GM12878 (cell line): ENCODE measurements around the gene PATJ. TPM values are rescaled to one million over a fixed set of nuclear protein-coding genes. Genes with fewer than 3 reads are reported as not detected.

ENCODE experiments used
- ATAC-seq: fragments of 200-7000 bp; cut with Tn5 transposase; 3 replicates; pipeline ENCODE4 v1.9.1; 2020; ENCODE audit warnings: mild to moderate bottlenecking, moderate library complexity
- BruUV-seq: library from RNA; stranded (reverse); fragments of 400-500 nt; replicated peaks from 2 replicates; lab custom pipeline; 2021; lab: Mats Ljungman, UMichigan
- CTCF ChIA-PET: fragments of 300-600 bp; sonication (Branson Sonifier 250); formaldehyde crosslinking; extraction: SDS; loops from one replicate; lab custom pipeline; 2021; ENCODE audit warnings: inconsistent platforms; lab: Yijun Ruan, JAX
- POLR2A ChIA-PET: fragments of 350-600 bp; formaldehyde crosslinking; extraction: SDS; loops from one replicate; lab custom pipeline; 2021; ENCODE audit warnings: inconsistent platforms; lab: Charles Lee
- RAD21 ChIA-PET: fragments of 300-600 bp; sonication (Branson Sonifier 250); formaldehyde crosslinking; loops from one replicate; lab custom pipeline; 2023; ENCODE audit warnings: antibody characterized with exemption; ENCODE audit not compliant: unreplicated experiment; lab: Charles Lee
- SMC1A ChIA-PET: fragments of 300-600 bp; sonication (Branson Sonifier 250); formaldehyde crosslinking; loops from one replicate; lab custom pipeline; 2023; ENCODE audit not compliant: unreplicated experiment, uncharacterized antibody; lab: Charles Lee
- DNase-seq: peaks from one replicate; pipeline ENCODE4 v3.0.0-alpha.2; 2011; ENCODE audit warnings: low read depth, low spot score
- FAIRE-seq: peaks from 3 replicates; lab custom pipeline; 2011; peaks lifted over from hg19 to GRCh38; lab: Jason Lieb, UNC
- H2AFZ ChIP-seq: 2 replicates; pipeline ENCODE4 v1.6.0; 2011; ENCODE audit warnings: low read depth, low read length, control low read depth; ENCODE audit not compliant: control insufficient read depth
- H3K27ac ChIP-seq: 2 replicates; pipeline ENCODE4 v1.5.1; 2011; ENCODE audit warnings: control low read depth; ENCODE audit not compliant: control insufficient read depth, insufficient read depth
- H3K27me3 ChIP-seq, 2 experiments: replicated peaks in 1 of 2; 2 replicates each; pipeline versions ENCODE4 v1.6.0 to v1.6.1; 2011; ENCODE audit warnings: low read length in 1 of 2; ENCODE audit not compliant: control insufficient read depth in 2 of 2, insufficient read depth in 2 of 2
- H3K36me3 ChIP-seq, 2 experiments: 2 replicates each; pipeline ENCODE4 v1.5.1; 2011; ENCODE audit warnings: low read length in 1 of 2; ENCODE audit not compliant: control insufficient read depth in 2 of 2, insufficient read depth in 2 of 2
- H3K4me1 ChIP-seq: 2 replicates; pipeline ENCODE4 v1.6.1; 2011; ENCODE audit warnings: mild to moderate bottlenecking, low read length, moderate library complexity, mixed read lengths; ENCODE audit not compliant: control insufficient read depth, insufficient read depth
- H3K4me2 ChIP-seq: 2 replicates; pipeline ENCODE4 v1.6.0; 2011; ENCODE audit warnings: control low read depth; ENCODE audit not compliant: control insufficient read depth, insufficient read depth
- H3K4me3 ChIP-seq: fragments of 200-600 bp; sonication (generic); 2 replicates; pipeline ENCODE4 v1.5.1; 2016
- H3K79me2 ChIP-seq: 2 replicates; pipeline ENCODE4 v1.6.0; 2011; ENCODE audit warnings: low read length; ENCODE audit not compliant: control insufficient read depth, insufficient read depth
- H3K9ac ChIP-seq: 2 replicates; pipeline ENCODE4 v1.8.0; 2011; ENCODE audit warnings: low read length, control low read depth, mixed read lengths; ENCODE audit not compliant: control insufficient read depth, insufficient read depth
- H3K9me3 ChIP-seq: replicated peaks from 3 replicates; pipeline ENCODE4 v1.5.1; 2011; ENCODE audit warnings: mild to moderate bottlenecking, low read length; ENCODE audit not compliant: control insufficient read depth, insufficient read depth
- H4K20me1 ChIP-seq: 2 replicates; pipeline ENCODE4 v1.6.0; 2011; ENCODE audit not compliant: control insufficient read depth, insufficient read depth
- BCLAF1 ChIP-seq: fragments of 450-650 bp; IDR thresholded peaks from 2 replicates; pipeline ENCODE4 v1.6.1; 2017; ENCODE audit warnings: antibody characterized with exemption, mild to moderate bottlenecking, moderate library complexity
- EGR1 ChIP-seq, 2 experiments: IDR thresholded peaks; 1 replicate in 1 of 2; 2 replicates in 1 of 2; pipeline ENCODE4 v1.6.1; 2011 to 2012; ENCODE audit warnings: low read depth in 2 of 2, low read length in 2 of 2, borderline replicate concordance in 1 of 2, mild to moderate bottlenecking in 1 of 2, moderate library complexity in 1 of 2
- HDAC6 ChIP-seq: fragments of 200-600 bp; sonication (generic); IDR thresholded peaks from one replicate; pipeline ENCODE4 v1.8.0; 2017; ENCODE audit warnings: antibody characterized with exemption; ENCODE audit not compliant: unreplicated experiment
- POLR2AphosphoS2 ChIP-seq: IDR thresholded peaks from 2 replicates; pipeline ENCODE4 v1.6.1; 2011; ENCODE audit warnings: low read depth, mild to moderate bottlenecking, low read length, improper control_type of control experiment, moderate library complexity
- WGBS: methylation state at CpG from one replicate; pipeline ENCODE4 v1.1.6; 2016; ENCODE audit warnings: low lambda C conversion rate; ENCODE audit not compliant: insufficient replicate concordance, insufficient coverage; ENCODE audit errors: missing lambda C conversion rate; 5-methylcytosine and 5-hydroxymethylcytosine counted together
- in situ Hi-C: fragments of 300-500 bp; cut with MboI; formaldehyde crosslinking; loops from 9 replicates; pipeline ENCODE4 v1.14.3; 2018; ENCODE audit warnings: mixed read lengths
- intact Hi-C: fragments of 100-400 bp; cut with micrococcal nuclease; formaldehyde crosslinking; loops from one replicate; pipeline ENCODE4 v1.14.2; 2022; ENCODE audit not compliant: unreplicated experiment
- polyA plus RNA-seq, 11 experiments: library from polyadenylated mRNA; depleted of rRNA in 4 of 11; unstranded in 6 of 11; stranded (reverse) in 5 of 11; fragments of >200 nt; fragmentation: Nextera tagmentation in 4 of 11; fragmentation: Illumina TruSeq in 1 of 11; extraction: Ambion mirVana in 4 of 11; extraction: Trizol in 1 of 11; gene quantifications; 1 replicate in 1 of 11; 2 replicates in 10 of 11; pipeline versions ENCODE4 v1.2.1 to v1.2.3, GENCODE V29; 2011 to 2016; ENCODE audit warnings: inconsistent platforms in 2 of 11, missing spikeins in 2 of 11, low read depth in 1 of 11
- total RNA-seq, 4 experiments: library from RNA; depleted of rRNA in 3 of 4; stranded (reverse); fragments of >200 nt in 3 of 4; fragmentation: Illumina TruSeq in 1 of 4; extraction: Trizol in 1 of 4; gene quantifications; 2 replicates each; pipeline versions ENCODE4 v1.2.1 to v1.2.3, GENCODE V29; 2013 to 2021

PATJ gene
- total and polyA plus RNA-seq, 10 of the 15 experiments (the other 5 are each of a cell fraction or from before 2014, with no cell fraction given) = 2.8 to 13.9 (median 6.9) TPM

GRCh38 chr1:61776091-61776490 is 33.8 kb downstream of the PATJ start:
- H4K20me1 ChIP-seq = no peaks in the 10 kb centered on the region
- H3K79me2 ChIP-seq = no peaks in the 10 kb centered on the region
- no peak for ATAC-seq
- H3K36me3 ChIP-seq = no peaks in the 10 kb centered on the region
- RAD21 ChIA-PET = no interaction called here
- TF ChIP-seq HDAC6 (no peak), EGR1 (IDR thresholded peaks at IDR 0.05; ENCODE audit: borderline replicate concordance in 1 of 2, low read depth in 2 of 2, low read length in 2 of 2) (no peak), POLR2AphosphoS2 (no peak), BCLAF1 (no peak)
- no peak overlapping the region for H3K4me3 ChIP-seq
- SMC1A ChIA-PET = interaction anchor here (1.5 kb wide), 1 partner anchor 11 kb away, joined by 4 read pairs; no protein-coding TSS in a partner anchor
- 100% methylated on average over 2 of the region's 2 CpGs for WGBS
- no peaks in the 10 kb centered on the region; the same call in 1 of the 2 replicates for H3K4me1 ChIP-seq
- H2AFZ ChIP-seq = no peak overlapping the region
- no TSS peak for BruUV-seq
- no peak for FAIRE-seq
- H3K9me3 ChIP-seq = no peaks in the 10 kb centered on the region
- in situ Hi-C loops = no loop called here
- no peak overlapping the region for H3K4me2 ChIP-seq
- POLR2A ChIA-PET = no interaction called here
- no peak overlapping the region for H3K9ac ChIP-seq
- no peak for DNase-seq
- CTCF ChIA-PET = no interaction called here
- intact Hi-C loops = no loop called here
- no peak overlapping the region for H3K27ac ChIP-seq
- no peaks in the 10 kb centered on the region for H3K27me3 ChIP-seq
